ENCODE data around the gene TRAPPC10. TPM values are rescaled to one million over a fixed set of nuclear protein-coding genes. Genes with fewer than 3 reads are reported as not detected.

TRAPPC10 gene
- total RNA-seq, 4 donors from 2014 or later = 17.9 to 32.9 (median 23.1) TPM

DNA sequence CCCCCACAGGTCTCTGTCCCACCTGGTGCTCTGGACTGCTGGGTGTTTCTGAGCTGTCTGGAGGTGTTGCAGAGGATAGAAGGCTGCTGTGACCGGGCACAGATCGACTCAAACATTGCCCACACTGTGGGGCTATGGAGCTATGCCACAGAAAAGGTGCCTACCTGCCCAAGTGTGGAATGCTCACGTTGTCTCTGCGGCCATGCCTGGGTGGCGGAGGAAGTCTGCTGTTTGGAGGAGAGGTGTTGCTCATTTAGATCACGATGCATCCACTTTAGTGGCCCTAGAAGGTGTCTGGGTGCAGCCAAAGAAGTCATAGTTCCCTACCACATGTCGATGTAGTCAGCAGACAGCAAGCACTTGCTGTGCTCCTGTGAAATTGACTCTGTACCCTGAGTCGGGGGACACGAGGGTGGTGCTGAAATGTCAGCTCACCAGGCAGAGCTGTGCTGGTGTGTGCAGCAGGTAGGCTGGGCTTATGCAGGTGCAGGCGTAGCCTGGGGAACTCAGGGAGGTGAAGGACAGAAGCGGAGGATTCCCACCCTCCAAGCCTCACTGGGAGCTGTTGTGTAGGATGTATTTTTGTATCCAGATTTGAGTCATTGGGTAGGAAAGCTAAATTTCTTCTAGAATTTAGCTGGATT, 62.3 kb downstream of the TRAPPC10 start:
- intact Hi-C loops (cut with DNase I; ENCODE audit: low total_unique reads) (no loop called here), in situ Hi-C loops (cut with MboI; ENCODE audit: low sequenced_read_pairs in 4 of 4) (no loop called here)
- H3K36me3 ChIP-seq = peaks cover 6 to 35% of the 10 kb centered on the region in 2 donors
- no peaks in the 10 kb centered on the region for H3K4me1 ChIP-seq
- no peak overlapping the region for H3K4me3 ChIP-seq
- no peak overlapping the region for H3K27ac ChIP-seq
- no peaks in the 10 kb centered on the region for H3K27me3 ChIP-seq
- TF ChIP-seq, protein P1, sequence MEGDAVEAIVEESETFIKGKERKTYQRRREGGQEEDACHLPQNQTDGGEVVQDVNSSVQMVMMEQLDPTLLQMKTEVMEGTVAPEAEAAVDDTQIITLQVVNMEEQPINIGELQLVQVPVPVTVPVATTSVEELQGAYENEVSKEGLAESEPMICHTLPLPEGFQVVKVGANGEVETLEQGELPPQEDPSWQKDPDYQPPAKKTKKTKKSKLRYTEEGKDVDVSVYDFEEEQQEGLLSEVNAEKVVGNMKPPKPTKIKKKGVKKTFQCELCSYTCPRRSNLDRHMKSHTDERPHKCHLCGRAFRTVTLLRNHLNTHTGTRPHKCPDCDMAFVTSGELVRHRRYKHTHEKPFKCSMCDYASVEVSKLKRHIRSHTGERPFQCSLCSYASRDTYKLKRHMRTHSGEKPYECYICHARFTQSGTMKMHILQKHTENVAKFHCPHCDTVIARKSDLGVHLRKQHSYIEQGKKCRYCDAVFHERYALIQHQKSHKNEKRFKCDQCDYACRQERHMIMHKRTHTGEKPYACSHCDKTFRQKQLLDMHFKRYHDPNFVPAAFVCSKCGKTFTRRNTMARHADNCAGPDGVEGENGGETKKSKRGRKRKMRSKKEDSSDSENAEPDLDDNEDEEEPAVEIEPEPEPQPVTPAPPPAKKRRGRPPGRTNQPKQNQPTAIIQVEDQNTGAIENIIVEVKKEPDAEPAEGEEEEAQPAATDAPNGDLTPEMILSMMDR (IDR thresholded peaks at IDR 0.05 in 4 of 5, conservative IDR thresholded peaks at IDR 0.05 in 1 of 5) = no peak
- TF ChIP-seq POLR2A (IDR thresholded peaks at IDR 0.05) = no peak
- DNase-seq (no peak), ATAC-seq (no peak)
- H3K9me3 ChIP-seq = no peaks in the 10 kb centered on the region

DNA sequence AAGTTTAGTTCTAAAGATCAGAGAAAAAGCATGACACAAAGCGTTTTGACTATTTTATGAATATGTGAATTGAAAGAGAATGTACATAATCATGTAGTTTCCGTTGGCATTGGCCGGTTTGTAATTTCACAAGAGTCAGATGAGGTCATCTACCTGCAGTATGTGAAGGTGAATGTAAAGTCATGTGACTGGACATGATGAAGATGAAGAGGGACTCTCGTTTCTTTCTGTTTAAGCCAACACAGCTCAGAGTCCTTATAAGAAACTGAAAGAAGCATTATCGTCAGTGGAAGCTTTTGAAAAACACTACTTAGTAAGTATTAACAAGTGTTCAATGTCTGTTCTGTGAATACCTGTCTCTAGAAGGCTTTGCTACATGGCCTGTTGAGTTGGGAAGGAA, 64.2 kb downstream of the TRAPPC10 start:
- Histone ChIP-seq H3K4me1 (no peaks in the 10 kb centered on the region), H3K27ac (no peak overlapping the region), H3K27me3 (no peaks in the 10 kb centered on the region), H3K4me3 (no peak overlapping the region), H3K9me3 (no peaks in the 10 kb centered on the region), H3K36me3 (peaks cover 6 to 53% of the 10 kb centered on the region in 2 donors)
- in situ Hi-C loops (cut with MboI; ENCODE audit: low sequenced_read_pairs in 4 of 4) = no loop called here
- TF ChIP-seq, protein P1 (IDR thresholded peaks at IDR 0.05 in 4 of 5, conservative IDR thresholded peaks at IDR 0.05 in 1 of 5) = no peak
- no peak for TF ChIP-seq POLR2A (IDR thresholded peaks at IDR 0.05)
- ATAC-seq = no peak
- DNase-seq = no peak
- intact Hi-C loops (cut with DNase I; ENCODE audit: low total_unique reads) = no loop called here

DNA sequence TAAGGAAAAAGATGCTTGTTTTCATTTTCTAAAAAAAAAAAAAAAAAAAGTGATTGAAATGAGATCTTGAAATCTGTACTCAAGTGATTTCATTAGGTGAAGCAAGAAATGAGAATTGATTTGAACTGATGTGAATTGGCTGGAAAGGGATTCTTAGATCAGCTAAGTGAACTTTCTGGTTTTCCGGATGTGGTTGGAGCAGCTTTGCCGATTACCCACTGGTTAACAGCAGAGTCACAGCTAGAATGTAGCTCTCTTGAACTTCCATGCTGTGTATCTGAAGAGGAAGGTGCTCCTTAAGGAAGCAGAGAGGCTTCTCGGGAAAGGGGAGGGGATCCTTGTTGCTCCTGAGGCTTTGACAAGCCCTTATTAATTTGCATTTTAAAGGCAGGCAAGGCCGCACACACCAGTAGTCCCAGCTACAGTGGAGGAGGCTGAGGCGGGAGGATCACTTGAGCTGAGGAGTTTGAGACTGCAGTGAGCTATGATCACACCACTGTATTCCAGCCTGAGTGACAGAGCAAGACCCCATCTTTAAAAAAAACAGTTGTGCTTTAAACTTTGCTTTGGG, 66.4 kb downstream of the TRAPPC10 start:
- ATAC-seq (no peak), DNase-seq (no peak)
- H3K4me3 ChIP-seq = no peak overlapping the region
- no peaks in the 10 kb centered on the region for H3K4me1 ChIP-seq
- in situ Hi-C loops (cut with MboI; ENCODE audit: low sequenced_read_pairs in 4 of 4) (no loop called here), intact Hi-C loops (cut with DNase I; ENCODE audit: low total_unique reads) (no loop called here)
- no peaks in the 10 kb centered on the region for H3K27me3 ChIP-seq
- H3K9me3 ChIP-seq = no peaks in the 10 kb centered on the region
- H3K27ac ChIP-seq = no peak overlapping the region
- peaks cover 6 to 75% of the 10 kb centered on the region in 2 donors for H3K36me3 ChIP-seq
- TF ChIP-seq POLR2A (IDR thresholded peaks at IDR 0.05) = no peak
- TF ChIP-seq, protein P1 (IDR thresholded peaks at IDR 0.05 in 4 of 5, conservative IDR thresholded peaks at IDR 0.05 in 1 of 5) = no peak

DNA sequence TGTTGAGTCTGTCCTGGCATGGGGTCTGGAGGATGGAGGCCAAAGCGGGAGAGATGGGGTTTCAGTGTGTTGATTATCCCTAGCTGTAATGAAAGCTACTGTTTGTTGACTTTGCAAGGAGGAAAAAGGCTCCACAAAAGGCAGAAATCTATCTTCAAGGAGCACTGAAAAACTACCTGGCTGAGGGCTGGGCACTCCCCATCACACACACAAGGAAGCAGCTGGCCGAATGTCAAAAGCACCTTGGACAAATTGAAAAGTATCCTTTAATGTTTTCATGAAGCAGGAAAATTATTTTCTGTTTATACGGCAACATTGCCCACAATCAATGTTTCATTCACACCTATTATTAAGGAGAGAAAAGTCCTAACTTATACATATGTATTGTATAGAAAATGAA, 67.3 kb downstream of the TRAPPC10 start:
- Histone ChIP-seq H3K27me3 (no peaks in the 10 kb centered on the region), H3K9me3 (no peaks in the 10 kb centered on the region), H3K4me3 (no peak overlapping the region), H3K4me1 (no peaks in the 10 kb centered on the region), H3K36me3 (peaks cover 6 to 78% of the 10 kb centered on the region in 2 donors), H3K27ac (no peak overlapping the region)
- no peak for DNase-seq
- in situ Hi-C loops (cut with MboI; ENCODE audit: low sequenced_read_pairs in 4 of 4) = no loop called here
- ATAC-seq = no peak
- intact Hi-C loops (cut with DNase I; ENCODE audit: low total_unique reads) = no loop called here
- no peak for TF ChIP-seq POLR2A (IDR thresholded peaks at IDR 0.05)
- TF ChIP-seq, protein P1 (IDR thresholded peaks at IDR 0.05 in 4 of 5, conservative IDR thresholded peaks at IDR 0.05 in 1 of 5) = no peak
